K562 (cell line): ENCODE results near the gene PDE6B. TPM values are rescaled to one million over a fixed set of nuclear protein-coding genes. Genes with fewer than 3 reads are reported as not detected.

Experiments
- ASH1L ChIP-seq: fragments of 450-650 bp; IDR thresholded peaks from 2 replicates; pipeline ENCODE4 v1.6.1; 2018; ENCODE audit warnings: borderline replicate concordance, mild to moderate bottlenecking, low read depth; ENCODE audit not compliant: partially characterized antibody
- RERE ChIP-seq: sonication (generic); formaldehyde crosslinking; IDR thresholded peaks from 2 replicates; pipeline ENCODE4 v1.8.0; 2023; ENCODE audit warnings: missing genetic modification reagents, mild to moderate bottlenecking, borderline replicate concordance
- SAFB ChIP-seq: fragments of 200-400 bp; formaldehyde crosslinking; IDR thresholded peaks from 2 replicates; pipeline ENCODE4 v1.6.1; 2017; ENCODE audit warnings: low read depth, low read length, borderline replicate concordance
- ZHX1 ChIP-seq: fragments of 150-350 bp; conservative IDR thresholded peaks from 2 replicates; pipeline ENCODE4 v1.6.1; 2014; ENCODE audit warnings: low read length
- polyA plus RNA-seq, 8 experiments: library from polyadenylated mRNA; depleted of rRNA in 4 of 8; stranded (reverse) in 5 of 8; unstranded in 3 of 8; fragments of >200 nt; fragmentation: Nextera tagmentation in 2 of 8; fragmentation: Illumina TruSeq in 1 of 8; extraction: Ambion mirVana in 2 of 8; extraction: Trizol in 1 of 8; gene quantifications; 2 replicates each; pipeline versions ENCODE4 v1.2.1 to v1.2.3, GENCODE V29; 2011 to 2014; ENCODE audit warnings: inconsistent platforms in 1 of 8, missing spikeins in 1 of 8
- total RNA-seq, 7 experiments: library from RNA; depleted of rRNA in 6 of 7; stranded (reverse); fragments of >200 nt in 6 of 7; fragmentation: Illumina TruSeq in 2 of 7; extraction: Trizol in 2 of 7; gene quantifications; 2 replicates each; pipeline versions ENCODE4 v1.2.1 to v1.2.3, GENCODE V29; 2011 to 2021; ENCODE audit warnings: low replicate concordance in 1 of 7

Gene PDE6B
- total and polyA plus RNA-seq, 9 of the 15 experiments (the other 6 are each of a cell fraction or from before 2014, with no cell fraction given) = 0.04 TPM; not detected in 8

- TF ChIP-seq RERE (CRISPR knock-in tag) = 0 out of 2 replicates have a peak, but pooled peaks have one; percentile 17
- TF ChIP-seq SAFB = no peak
- no peak for TF ChIP-seq ASH1L
- no peak for TF ChIP-seq ZHX1
- TF ChIP-seq, all 486 proteins: peak for 5
These were observed 62.8 kb downstream of the PDE6B start (continued) for GRCh38 chr4:687971-688853.
